Gastrocnemius medialis (tissue), 4 donors: ENCODE measurements around the gene CCSER2.

Experiments used
- POLR2A ChIP-seq, 2 donors: fragments of 450-650 bp; IDR thresholded peaks; one replicate each; pipeline ENCODE4 v1.6.1; 2017; ENCODE audit warnings: antibody characterized with exemption in 2 of 2, mild to moderate bottlenecking in 2 of 2, moderate library complexity in 2 of 2
- TF ChIP-seq, protein P1 (sequence below), 5 experiments: fragments of 450-650 bp in 3 of 5; fragments of 200-600 bp in 2 of 5; sonication (generic) in 2 of 5; IDR thresholded peaks in 4 of 5; conservative IDR thresholded peaks in 1 of 5; 1 replicate in 4 of 5; 2 replicates in 1 of 5; pipeline ENCODE4 v1.5.1; 2016 to 2019; ENCODE audit warnings: antibody characterized with exemption in 5 of 5, mild to moderate bottlenecking in 3 of 5, moderate library complexity in 3 of 5

DNA sequence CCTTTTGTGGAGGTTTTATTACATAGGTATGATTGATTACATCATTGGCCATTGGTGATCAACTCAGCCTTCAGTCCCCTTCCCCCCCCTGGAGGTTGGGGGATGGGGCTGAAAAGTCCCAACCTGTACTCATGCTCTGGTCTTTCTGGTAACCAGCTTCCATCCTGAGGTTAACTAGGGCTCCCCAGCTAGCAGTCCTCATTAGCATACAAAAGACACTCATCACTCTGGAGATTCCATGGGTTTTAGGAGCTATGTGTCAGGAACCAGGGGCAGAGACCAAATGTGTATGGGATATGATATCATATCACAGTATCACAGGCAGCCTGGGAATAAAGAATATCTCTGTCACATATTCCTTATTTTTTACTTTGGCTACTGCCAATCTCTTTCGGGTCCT is 13.6 kb downstream of the CCSER2 start:
- TF ChIP-seq, protein P1, sequence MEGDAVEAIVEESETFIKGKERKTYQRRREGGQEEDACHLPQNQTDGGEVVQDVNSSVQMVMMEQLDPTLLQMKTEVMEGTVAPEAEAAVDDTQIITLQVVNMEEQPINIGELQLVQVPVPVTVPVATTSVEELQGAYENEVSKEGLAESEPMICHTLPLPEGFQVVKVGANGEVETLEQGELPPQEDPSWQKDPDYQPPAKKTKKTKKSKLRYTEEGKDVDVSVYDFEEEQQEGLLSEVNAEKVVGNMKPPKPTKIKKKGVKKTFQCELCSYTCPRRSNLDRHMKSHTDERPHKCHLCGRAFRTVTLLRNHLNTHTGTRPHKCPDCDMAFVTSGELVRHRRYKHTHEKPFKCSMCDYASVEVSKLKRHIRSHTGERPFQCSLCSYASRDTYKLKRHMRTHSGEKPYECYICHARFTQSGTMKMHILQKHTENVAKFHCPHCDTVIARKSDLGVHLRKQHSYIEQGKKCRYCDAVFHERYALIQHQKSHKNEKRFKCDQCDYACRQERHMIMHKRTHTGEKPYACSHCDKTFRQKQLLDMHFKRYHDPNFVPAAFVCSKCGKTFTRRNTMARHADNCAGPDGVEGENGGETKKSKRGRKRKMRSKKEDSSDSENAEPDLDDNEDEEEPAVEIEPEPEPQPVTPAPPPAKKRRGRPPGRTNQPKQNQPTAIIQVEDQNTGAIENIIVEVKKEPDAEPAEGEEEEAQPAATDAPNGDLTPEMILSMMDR (IDR thresholded peaks at IDR 0.05 in 4 of 5, conservative IDR thresholded peaks at IDR 0.05 in 1 of 5): no peak
- TF ChIP-seq POLR2A (IDR thresholded peaks at IDR 0.05): no peak
